ENCODE data around the gene RPE. TPM values are rescaled to one million over a fixed set of nuclear protein-coding genes. Genes with fewer than 3 reads are reported as not detected.
A peak's percentile ranks its signal among the peaks of the same experiment; 100 is the strongest.

The RPE gene
- total RNA-seq: 73.6 and 73.8 TPM in 2 replicates

GRCh38 chr2:210002158-210003157 is at the start of gene RPE:
TSS of gene RPE (plus strand) at chr2:210002638. CDS start at chr2:210002662, 24 bp downstream.
- peak; percentile 78 to 93 for DNase-seq (ENCODE audit: low read depth in 2 of 2)

- DNase-seq (ENCODE audit: low read depth in 2 of 2): peak in 1 of 2 donors; percentile 5
These were observed 46.2 kb upstream of the RPE start for GRCh38 chr2:209956271-209956670.

- DNase-seq (ENCODE audit: low read depth in 2 of 2): no peak
These were observed 44.4 kb upstream of the RPE start for GRCh38 chr2:209958016-209958415.

- DNase-seq (ENCODE audit: low read depth in 2 of 2): no peak
These were observed 42.4 kb upstream of the RPE start for GRCh38 chr2:209960045-209960444.

- peak; percentile 65 to 74 for DNase-seq (ENCODE audit: low read depth in 2 of 2)
These were observed 41.5 kb upstream of the RPE start for GRCh38 chr2:209960676-209961630.

- no peak for DNase-seq (ENCODE audit: low read depth in 2 of 2)
These were observed 36.7 kb upstream of the RPE start for GRCh38 chr2:209965723-209966122.

- DNase-seq (ENCODE audit: low read depth in 2 of 2): no peak
These were observed 32.7 kb upstream of the RPE start for GRCh38 chr2:209969692-209970091.

GRCh38 chr2:209970271-209970670 is 32.2 kb upstream of the RPE start:
- no peak for DNase-seq (ENCODE audit: low read depth in 2 of 2)

GRCh38 chr2:209970711-209971110 is 31.7 kb upstream of the RPE start:
- DNase-seq (ENCODE audit: low read depth in 2 of 2): no peak

GRCh38 chr2:209973328-209973727 is 29.1 kb upstream of the RPE start:
- DNase-seq (ENCODE audit: low read depth in 2 of 2): no peak

- no peak for DNase-seq (ENCODE audit: low read depth in 2 of 2)
These were observed 27.9 kb upstream of the RPE start for GRCh38 chr2:209974576-209974975.

- DNase-seq (ENCODE audit: low read depth in 2 of 2): no peak
These were observed 25.6 kb upstream of the RPE start for GRCh38 chr2:209976698-209977385.

- peak; percentile 36 to 53 for DNase-seq (ENCODE audit: low read depth in 2 of 2)
These were observed 24.8 kb upstream of the RPE start for GRCh38 chr2:209977386-209978239.

GRCh38 chr2:209984291-209984690 is 18.1 kb upstream of the RPE start:
- no peak for DNase-seq (ENCODE audit: low read depth in 2 of 2)

GRCh38 chr2:209985874-209986273 is 16.6 kb upstream of the RPE start:
- DNase-seq (ENCODE audit: low read depth in 2 of 2): no peak

GRCh38 chr2:209986415-209986814 is 16.0 kb upstream of the RPE start:
- no peak for DNase-seq (ENCODE audit: low read depth in 2 of 2)

- no peak for DNase-seq (ENCODE audit: low read depth in 2 of 2)
These were observed 14.4 kb upstream of the RPE start for GRCh38 chr2:209988010-209988409.

- no peak for DNase-seq (ENCODE audit: low read depth in 2 of 2)
These were observed 11.6 kb upstream of the RPE start for GRCh38 chr2:209990838-209991237.

GRCh38 chr2:209993968-209994367 is 8.5 kb upstream of the RPE start:
- DNase-seq (ENCODE audit: low read depth in 2 of 2): no peak

- DNase-seq (ENCODE audit: low read depth in 2 of 2): peak in 1 of 2 donors; percentile 81
These were observed 3.8 kb upstream of the RPE start for GRCh38 chr2:209998596-209998995.

Measured in dermis microvascular lymphatic vessel endothelial cell (primary cell).